BJ (cell line): Measurements from ENCODE around the gene NLGN1. TPM values are rescaled to one million over a fixed set of nuclear protein-coding genes. Genes with fewer than 3 reads are reported as not detected.
A peak's percentile ranks its signal among the peaks of the same experiment; 100 is the strongest.

ENCODE experiments used
- CTCF ChIA-PET: fragments of 350-600 bp; formaldehyde crosslinking; extraction: SDS; loops from one replicate; lab custom pipeline; 2021; ENCODE audit warnings: antibody characterized with exemption, inconsistent platforms; lab: Yijun Ruan, JAX
- POLR2A ChIA-PET: fragments of 300-600 bp; sonication (Branson Sonifier 250); formaldehyde crosslinking; extraction: SDS; loops from one replicate; lab custom pipeline; 2021; ENCODE audit warnings: antibody characterized with exemption; lab: Charles Lee
- DNase-seq: peaks from one replicate; pipeline ENCODE4 v3.0.0-alpha.2; 2011; ENCODE audit warnings: low read depth
- H3K27me3 ChIP-seq: 2 replicates; pipeline ENCODE4 v1.6.0; 2011; ENCODE audit warnings: low read length; ENCODE audit not compliant: control insufficient read depth, insufficient read depth
- H3K36me3 ChIP-seq: 2 replicates; pipeline ENCODE4 v1.5.1; 2011; ENCODE audit warnings: low read length; ENCODE audit not compliant: control insufficient read depth, insufficient read depth
- H3K4me3 ChIP-seq: 2 replicates; pipeline ENCODE4 v1.5.1; 2011; ENCODE audit warnings: low read depth, mild to moderate bottlenecking, control low read depth, low read length
- polyA plus RNA-seq: library from polyadenylated mRNA; depleted of rRNA; stranded (reverse); fragments of >200 nt; gene quantifications from 2 replicates; pipeline ENCODE4 v1.2.3, GENCODE V29; 2011
- TF ChIP-seq, protein P1 (sequence below): IDR thresholded peaks from 2 replicates; pipeline ENCODE4 v1.5.1; 2011; ENCODE audit warnings: low read depth, mild to moderate bottlenecking, control low read depth, inconsistent platforms, low read length, moderate library complexity; ENCODE audit not compliant: insufficient read depth

NLGN1 gene
- polyA plus RNA-seq, 1 experiment, result 15.5 TPM

DNA sequence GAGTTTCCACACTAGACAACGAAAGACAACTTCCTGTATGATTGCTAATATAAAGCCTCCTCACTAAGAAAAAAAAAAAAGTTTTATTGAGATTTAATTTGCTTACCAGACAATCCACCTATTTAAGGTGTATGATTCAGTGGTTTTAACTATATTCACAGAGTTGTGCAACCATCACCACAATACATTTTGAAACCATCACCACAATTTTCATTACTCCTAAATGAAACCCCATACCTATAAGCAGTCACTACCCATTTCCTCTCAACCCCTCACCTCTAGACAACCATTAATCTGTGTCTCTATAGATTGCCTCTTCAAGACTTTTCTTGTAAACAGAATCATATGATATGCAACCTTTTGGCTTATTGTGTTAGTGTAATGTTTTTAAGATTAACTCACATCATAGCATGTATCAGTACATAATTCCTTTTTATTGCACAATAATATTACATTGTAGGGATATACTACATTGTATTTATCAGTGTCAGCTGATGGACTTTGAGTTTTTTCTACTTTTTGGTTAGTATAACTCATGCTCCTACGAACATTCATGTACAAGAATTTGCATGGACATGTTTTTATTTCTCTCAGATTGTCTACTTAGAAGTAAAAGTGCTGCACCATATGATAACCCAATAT is 339.7 kb downstream of the NLGN1 start:
- DNase-seq, result no peak
- Histone ChIP-seq H3K4me3 (no peak overlapping the region), H3K27me3 (no peaks in the 10 kb centered on the region), H3K36me3 (no peaks in the 10 kb centered on the region)
- ChIA-PET POLR2A (no interaction called here), CTCF (no interaction called here)
- TF ChIP-seq, protein P1, sequence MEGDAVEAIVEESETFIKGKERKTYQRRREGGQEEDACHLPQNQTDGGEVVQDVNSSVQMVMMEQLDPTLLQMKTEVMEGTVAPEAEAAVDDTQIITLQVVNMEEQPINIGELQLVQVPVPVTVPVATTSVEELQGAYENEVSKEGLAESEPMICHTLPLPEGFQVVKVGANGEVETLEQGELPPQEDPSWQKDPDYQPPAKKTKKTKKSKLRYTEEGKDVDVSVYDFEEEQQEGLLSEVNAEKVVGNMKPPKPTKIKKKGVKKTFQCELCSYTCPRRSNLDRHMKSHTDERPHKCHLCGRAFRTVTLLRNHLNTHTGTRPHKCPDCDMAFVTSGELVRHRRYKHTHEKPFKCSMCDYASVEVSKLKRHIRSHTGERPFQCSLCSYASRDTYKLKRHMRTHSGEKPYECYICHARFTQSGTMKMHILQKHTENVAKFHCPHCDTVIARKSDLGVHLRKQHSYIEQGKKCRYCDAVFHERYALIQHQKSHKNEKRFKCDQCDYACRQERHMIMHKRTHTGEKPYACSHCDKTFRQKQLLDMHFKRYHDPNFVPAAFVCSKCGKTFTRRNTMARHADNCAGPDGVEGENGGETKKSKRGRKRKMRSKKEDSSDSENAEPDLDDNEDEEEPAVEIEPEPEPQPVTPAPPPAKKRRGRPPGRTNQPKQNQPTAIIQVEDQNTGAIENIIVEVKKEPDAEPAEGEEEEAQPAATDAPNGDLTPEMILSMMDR, result no peak

DNA sequence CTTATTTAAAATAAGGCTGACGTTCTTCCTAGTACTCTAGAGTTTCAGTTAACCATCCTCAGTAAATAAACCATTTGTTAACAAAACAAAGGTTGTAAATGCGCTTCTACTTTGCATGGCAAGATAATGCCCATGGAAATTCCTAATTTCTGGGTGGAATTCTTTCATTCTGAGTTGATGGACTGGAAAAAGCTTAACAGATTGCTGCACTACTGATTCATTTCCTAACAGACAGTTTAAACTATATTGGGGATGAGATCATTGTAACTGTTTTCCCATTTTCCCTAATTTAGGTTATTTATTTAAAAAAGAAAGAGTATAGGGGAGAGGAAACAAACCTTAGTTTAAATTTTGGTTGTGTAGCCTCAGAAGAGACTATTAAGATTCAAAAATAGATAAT is 342.2 kb downstream of the NLGN1 start:
- DNase-seq, result peak; percentile 41
- ChIA-PET CTCF (no interaction called here), POLR2A (no interaction called here)
- Histone ChIP-seq H3K4me3 (no peak overlapping the region), H3K36me3 (no peaks in the 10 kb centered on the region), H3K27me3 (no peaks in the 10 kb centered on the region)
- TF ChIP-seq, protein P1, result no peak

DNA sequence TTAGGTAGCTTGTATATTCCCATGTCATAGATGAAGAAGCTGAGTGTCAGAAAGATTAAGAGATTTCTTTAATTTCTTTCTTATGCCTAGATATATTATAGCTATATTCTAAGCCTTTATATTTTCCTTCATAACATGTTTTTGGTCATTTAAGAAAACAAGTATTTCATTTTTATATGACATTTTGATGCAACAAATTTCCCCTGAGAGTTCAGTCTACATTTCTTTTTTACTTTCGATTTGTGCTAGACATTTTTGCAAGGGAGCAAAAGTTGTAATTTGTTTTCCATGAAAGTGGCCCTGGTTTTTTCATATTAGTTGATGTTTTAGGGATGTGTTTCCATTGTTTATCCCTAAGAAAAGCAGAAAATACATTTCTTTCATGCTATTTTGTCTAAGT is 344.9 kb downstream of the NLGN1 start:
- no peak for DNase-seq
- ChIA-PET POLR2A (no interaction called here), CTCF (no interaction called here)
- TF ChIP-seq, protein P1, result no peak
- Histone ChIP-seq H3K4me3 (no peak overlapping the region), H3K27me3 (no peaks in the 10 kb centered on the region), H3K36me3 (no peaks in the 10 kb centered on the region)

DNA sequence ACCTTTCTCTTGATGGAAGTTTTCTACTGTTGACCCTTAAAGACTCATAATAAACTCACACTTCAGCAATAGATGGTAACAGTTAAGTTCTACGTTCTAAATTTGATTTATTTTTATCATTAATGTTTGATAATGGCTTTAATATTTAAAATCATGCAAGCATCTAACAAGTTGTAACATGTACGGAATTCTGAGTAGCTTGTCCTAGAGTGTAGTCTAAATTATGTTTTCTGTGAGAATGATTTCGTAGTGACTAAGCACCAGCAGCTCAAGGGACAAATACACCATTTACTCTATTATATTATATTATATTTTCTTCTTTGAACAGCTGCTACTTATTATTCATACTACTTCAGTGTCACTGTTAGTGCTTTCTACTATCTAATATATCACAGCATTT is 345.6 kb downstream of the NLGN1 start:
- ChIA-PET POLR2A (no interaction called here), CTCF (no interaction called here)
- DNase-seq, result no peak
- H3K4me3 ChIP-seq, result no peak overlapping the region
- H3K36me3 ChIP-seq, result no peaks in the 10 kb centered on the region
- TF ChIP-seq, protein P1, result no peak
- H3K27me3 ChIP-seq, result no peaks in the 10 kb centered on the region

DNA sequence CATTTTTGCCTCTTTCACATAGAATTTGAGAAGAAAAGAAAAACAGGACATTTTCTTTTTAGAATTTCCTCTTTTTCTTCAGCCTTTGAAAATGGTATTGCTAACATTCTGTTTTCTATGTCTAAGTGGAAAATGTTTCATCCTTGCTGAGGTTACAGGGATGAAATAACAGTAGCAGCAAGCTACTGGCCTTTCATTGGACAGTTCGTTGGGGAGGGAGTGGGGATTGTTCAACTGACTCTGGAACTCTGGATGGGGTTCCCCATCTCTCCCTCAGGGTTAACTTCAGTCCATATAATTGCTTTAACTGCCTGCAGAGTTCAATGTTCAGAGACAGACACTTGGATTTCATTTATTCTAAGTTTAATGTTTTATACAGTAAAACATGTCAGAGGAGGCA is 346.0 kb downstream of the NLGN1 start:
- ChIA-PET POLR2A (no interaction called here), CTCF (no interaction called here)
- TF ChIP-seq, protein P1, result no peak

More for the DNA sequence above, 346.0 kb downstream of the NLGN1 start:
- Histone ChIP-seq H3K4me3 (no peak overlapping the region), H3K27me3 (no peaks in the 10 kb centered on the region), H3K36me3 (no peaks in the 10 kb centered on the region)
- DNase-seq, result no peak
